Tibial nerve (tissue), 4 donors: ENCODE results near the gene SLC6A6. TPM values are rescaled to one million over a fixed set of nuclear protein-coding genes. Genes with fewer than 3 reads are reported as not detected.

ENCODE experiments used
- DNase-seq, 2 donors: peaks; one replicate each; pipeline ENCODE4 v3.0.0-alpha.2; 2019; ENCODE audit warnings: low spot score in 2 of 2
- H3K27ac ChIP-seq, 4 donors: fragments of 200-600 bp; sonication (generic) in 3 of 4; one replicate each; pipeline ENCODE4 v1.5.1; 2017 to 2019; ENCODE audit warnings: mild to moderate bottlenecking in 1 of 4
- H3K27me3 ChIP-seq, 2 donors: fragments of 200-600 bp; sonication (generic) in 1 of 2; one replicate each; pipeline versions ENCODE4 v1.5.1 to v1.6.0; 2017 to 2019
- H3K36me3 ChIP-seq, 3 donors: fragments of 200-600 bp; sonication (generic); one replicate each; pipeline ENCODE4 v1.5.1; 2018 to 2019
- H3K4me1 ChIP-seq, 4 donors: fragments of 200-600 bp; sonication (generic) in 3 of 4; one replicate each; pipeline ENCODE4 v1.5.1; 2017 to 2019
- H3K4me3 ChIP-seq, 4 donors: fragments of 200-600 bp; sonication (generic) in 3 of 4; one replicate each; pipeline ENCODE4 v1.5.1; 2017 to 2019; ENCODE audit warnings: mild to moderate bottlenecking in 1 of 4, moderate library complexity in 1 of 4
- H3K9me3 ChIP-seq, 4 donors: fragments of 200-600 bp; sonication (generic) in 3 of 4; one replicate each; pipeline ENCODE4 v1.5.1; 2017 to 2019
- CTCF ChIP-seq, 5 experiments: fragments of 200-600 bp in 3 of 5; fragments of 450-650 bp in 2 of 5; sonication (generic) in 3 of 5; IDR thresholded peaks; one replicate each; pipeline ENCODE4 v1.5.1; 2016 to 2019; ENCODE audit warnings: antibody characterized with exemption in 5 of 5, mild to moderate bottlenecking in 3 of 5, moderate library complexity in 2 of 5
- EP300 ChIP-seq, 2 donors: sonication (generic); formaldehyde crosslinking; IDR thresholded peaks; one replicate each; pipeline ENCODE4 v1.6.1; 2017; ENCODE audit warnings: antibody characterized with exemption in 2 of 2, mild to moderate bottlenecking in 1 of 2
- POLR2A ChIP-seq, 2 donors: fragments of 450-650 bp; IDR thresholded peaks; one replicate each; pipeline ENCODE4 v1.6.1; 2017; ENCODE audit warnings: antibody characterized with exemption in 2 of 2, mild to moderate bottlenecking in 2 of 2, moderate library complexity in 2 of 2
- whole genome bisulfite sequencing, 2 donors: methylation state at CpG; one replicate each; pipeline ENCODE4 v1.1.5; 2018; 5-methylcytosine and 5-hydroxymethylcytosine counted together
- total RNA-seq, 4 donors: library from RNA; depleted of rRNA; stranded (reverse); fragments of >200 nt; gene quantifications; one replicate each; pipeline ENCODE4 v1.1.0, GENCODE V29; 2016

Gene SLC6A6
- total RNA-seq, 4 donors from 2014 or later, result 11.8 to 24.9 (median 13.5) TPM

GRCh38 chr3:14376348-14377043 is 25.9 kb upstream of the SLC6A6 start:
- Histone ChIP-seq H3K27ac (no peak overlapping the region), H3K27me3 (no peaks in the 10 kb centered on the region), H3K36me3 (no peaks in the 10 kb centered on the region), H3K4me3 (no peak overlapping the region), H3K9me3 (no peaks in the 10 kb centered on the region), H3K4me1 (peaks cover 0 to 12% (median 3%) of the 10 kb centered on the region in 4 donors)
- 71% methylated on average over 4 to 9 of the region's 9 CpGs for WGBS, 2 donors
- DNase-seq, result no peak
- no peak for TF ChIP-seq POLR2A (IDR thresholded peaks at IDR 0.05)
- TF ChIP-seq CTCF (IDR thresholded peaks at IDR 0.05), result no peak
- no peak for TF ChIP-seq EP300 (IDR thresholded peaks at IDR 0.05)

- H3K9me3 ChIP-seq, result no peaks in the 10 kb centered on the region
- WGBS, 2 donors, result 95 to 97% methylated on average over 4 to 6 of the region's 6 CpGs
- TF ChIP-seq CTCF (IDR thresholded peaks at IDR 0.05), result no peak
- no peak for TF ChIP-seq POLR2A (IDR thresholded peaks at IDR 0.05)
- TF ChIP-seq EP300 (IDR thresholded peaks at IDR 0.05), result no peak
- DNase-seq, result no peak
- H3K27me3 ChIP-seq, result no peaks in the 10 kb centered on the region
- peaks cover 0 to 5% (median 2%) of the 10 kb centered on the region in 4 donors for H3K4me1 ChIP-seq
- no peaks in the 10 kb centered on the region for H3K36me3 ChIP-seq
- H3K4me3 ChIP-seq, result no peak overlapping the region
- H3K27ac ChIP-seq, result no peak overlapping the region
Observed at GRCh38 chr3:14377044-14377837, 25.2 kb upstream of the SLC6A6 start.

- TF ChIP-seq EP300 (IDR thresholded peaks at IDR 0.05) (no peak), POLR2A (IDR thresholded peaks at IDR 0.05) (no peak), CTCF (IDR thresholded peaks at IDR 0.05) (no peak)
- Histone ChIP-seq H3K4me3 (no peak overlapping the region), H3K9me3 (no peaks in the 10 kb centered on the region), H3K27ac (no peak overlapping the region), H3K36me3 (no peaks in the 10 kb centered on the region), H3K4me1 (no peaks in the 10 kb centered on the region), H3K27me3 (no peaks in the 10 kb centered on the region)
- WGBS, 2 donors, result 60 to 70% methylated on average over 3 of the region's 3 CpGs
- DNase-seq, result no peak
Observed at GRCh38 chr3:14377838-14378169, 24.6 kb upstream of the SLC6A6 start.

- TF ChIP-seq EP300 (IDR thresholded peaks at IDR 0.05) (no peak), POLR2A (IDR thresholded peaks at IDR 0.05) (no peak), CTCF (IDR thresholded peaks at IDR 0.05) (no peak)
- WGBS, 2 donors, result 96 to 100% methylated on average over 2 to 4 of the region's 4 CpGs
Observed at GRCh38 chr3:14378415-14378814, 24.0 kb upstream of the SLC6A6 start.

GRCh38 chr3:14379843-14380242 is 22.6 kb upstream of the SLC6A6 start:
- H3K9me3 ChIP-seq, result no peaks in the 10 kb centered on the region
- H3K36me3 ChIP-seq, result no peaks in the 10 kb centered on the region
- no peak overlapping the region for H3K27ac ChIP-seq
- H3K27me3 ChIP-seq, result no peaks in the 10 kb centered on the region
- H3K4me1 ChIP-seq, result no peaks in the 10 kb centered on the region
- H3K4me3 ChIP-seq, result no peak overlapping the region
- TF ChIP-seq POLR2A (IDR thresholded peaks at IDR 0.05), result no peak
- TF ChIP-seq EP300 (IDR thresholded peaks at IDR 0.05), result no peak
- TF ChIP-seq CTCF (IDR thresholded peaks at IDR 0.05), result no peak
- 90 to 95% methylated on average over 10 of the region's 10 CpGs for WGBS, 2 donors
- no peak for DNase-seq

More at GRCh38 chr3:14378415-14378814, 24.0 kb upstream of the SLC6A6 start:
- Histone ChIP-seq H3K4me1 (no peaks in the 10 kb centered on the region), H3K9me3 (no peaks in the 10 kb centered on the region), H3K36me3 (no peaks in the 10 kb centered on the region), H3K4me3 (no peak overlapping the region), H3K27ac (no peak overlapping the region), H3K27me3 (no peaks in the 10 kb centered on the region)
- DNase-seq, result no peak
